Suprapubic skin (tissue), 3 donors: ENCODE measurements around the gene CACNA1E.

Experiments
- POLR2A ChIP-seq, 2 donors: fragments of 450-650 bp; IDR thresholded peaks; one replicate each; pipeline ENCODE4 v1.6.1; 2017; ENCODE audit warnings: antibody characterized with exemption in 2 of 2, mild to moderate bottlenecking in 2 of 2, moderate library complexity in 2 of 2
- TF ChIP-seq, protein P1 (sequence below), 2 donors: fragments of 200-600 bp in 1 of 2; fragments of 450-650 bp in 1 of 2; sonication (generic) in 1 of 2; IDR thresholded peaks; one replicate each; pipeline ENCODE4 v1.5.1; 2016 to 2019; ENCODE audit warnings: antibody characterized with exemption in 2 of 2, mild to moderate bottlenecking in 1 of 2, moderate library complexity in 1 of 2

GRCh38 chr1:181778640-181779260 lies 295.4 kb downstream of the CACNA1E start:
- no peak for TF ChIP-seq POLR2A (IDR thresholded peaks at IDR 0.05)
- TF ChIP-seq, protein P1, sequence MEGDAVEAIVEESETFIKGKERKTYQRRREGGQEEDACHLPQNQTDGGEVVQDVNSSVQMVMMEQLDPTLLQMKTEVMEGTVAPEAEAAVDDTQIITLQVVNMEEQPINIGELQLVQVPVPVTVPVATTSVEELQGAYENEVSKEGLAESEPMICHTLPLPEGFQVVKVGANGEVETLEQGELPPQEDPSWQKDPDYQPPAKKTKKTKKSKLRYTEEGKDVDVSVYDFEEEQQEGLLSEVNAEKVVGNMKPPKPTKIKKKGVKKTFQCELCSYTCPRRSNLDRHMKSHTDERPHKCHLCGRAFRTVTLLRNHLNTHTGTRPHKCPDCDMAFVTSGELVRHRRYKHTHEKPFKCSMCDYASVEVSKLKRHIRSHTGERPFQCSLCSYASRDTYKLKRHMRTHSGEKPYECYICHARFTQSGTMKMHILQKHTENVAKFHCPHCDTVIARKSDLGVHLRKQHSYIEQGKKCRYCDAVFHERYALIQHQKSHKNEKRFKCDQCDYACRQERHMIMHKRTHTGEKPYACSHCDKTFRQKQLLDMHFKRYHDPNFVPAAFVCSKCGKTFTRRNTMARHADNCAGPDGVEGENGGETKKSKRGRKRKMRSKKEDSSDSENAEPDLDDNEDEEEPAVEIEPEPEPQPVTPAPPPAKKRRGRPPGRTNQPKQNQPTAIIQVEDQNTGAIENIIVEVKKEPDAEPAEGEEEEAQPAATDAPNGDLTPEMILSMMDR (IDR thresholded peaks at IDR 0.05) = no peak
